Lower lobe of right lung (tissue), 2 donors: ENCODE data around the gene TEAD4. TPM values are rescaled to one million over a fixed set of nuclear protein-coding genes. Genes with fewer than 3 reads are reported as not detected.

Source experiments
- ATAC-seq, 2 donors: fragments of 200-7000 bp; cut with Tn5 transposase; one replicate each; pipeline ENCODE4 v1.9.1; 2020 to 2022; ENCODE audit warnings: mild to moderate bottlenecking in 2 of 2, moderate library complexity in 2 of 2
- DNase-seq: peaks from one replicate; pipeline ENCODE4 v3.0.0-alpha.2; 2020
- H3K27ac ChIP-seq: fragments of 200-600 bp; one replicate; pipeline ENCODE4 v1.8.0; 2022
- H3K27me3 ChIP-seq: fragments of 200-600 bp; one replicate; pipeline ENCODE4 v1.8.0; 2022; ENCODE audit warnings: low read depth
- H3K36me3 ChIP-seq: fragments of 200-600 bp; one replicate; pipeline ENCODE4 v1.8.0; 2022; ENCODE audit warnings: mild to moderate bottlenecking
- H3K4me1 ChIP-seq: fragments of 200-600 bp; one replicate; pipeline ENCODE4 v1.8.0; 2022
- H3K4me3 ChIP-seq: fragments of 200-600 bp; one replicate; pipeline ENCODE4 v1.8.0; 2022; ENCODE audit warnings: mild to moderate bottlenecking
- H3K9me3 ChIP-seq: fragments of 200-600 bp; one replicate; pipeline ENCODE4 v1.8.0; 2022
- CTCF ChIP-seq: fragments of 200-600 bp; IDR thresholded peaks from one replicate; pipeline ENCODE4 v1.8.0; 2022; ENCODE audit warnings: antibody characterized with exemption, mild to moderate bottlenecking
- intact Hi-C: fragments of 100-400 bp; cut with DNase I; formaldehyde crosslinking; loops from one replicate; pipeline ENCODE4 v1.11.0; 2022
- total RNA-seq: library from RNA; stranded (reverse); fragmentation: NEBNext Ultra II Directional; extraction: Animal tissue kit (Norgen Biotek cat#: 25700); gene quantifications from one replicate; pipeline ENCODE4 v1.2.1, GENCODE V29; 2021
- donor health status: DM: no; HTN: yes; CAD: no; lungs with severe emphysema.

TEAD4 gene
- total RNA-seq, 1 donor from 2014 or later, result 27.3 TPM

- peaks cover 11% of the 10 kb centered on the region for H3K36me3 ChIP-seq
- intact Hi-C loops, result no loop called here
- ATAC-seq, result no peak
- H3K27me3 ChIP-seq, result peaks cover 3% of the 10 kb centered on the region
- no peak overlapping the region for H3K4me3 ChIP-seq
- H3K27ac ChIP-seq, result no peak overlapping the region
- DNase-seq, result no peak
- no peaks in the 10 kb centered on the region for H3K9me3 ChIP-seq
- peaks cover 6% of the 10 kb centered on the region for H3K4me1 ChIP-seq
- TF ChIP-seq CTCF, result no peak
These were observed 85.0 kb downstream of the TEAD4 start for GRCh38 chr12:3044141-3044630.

DNA sequence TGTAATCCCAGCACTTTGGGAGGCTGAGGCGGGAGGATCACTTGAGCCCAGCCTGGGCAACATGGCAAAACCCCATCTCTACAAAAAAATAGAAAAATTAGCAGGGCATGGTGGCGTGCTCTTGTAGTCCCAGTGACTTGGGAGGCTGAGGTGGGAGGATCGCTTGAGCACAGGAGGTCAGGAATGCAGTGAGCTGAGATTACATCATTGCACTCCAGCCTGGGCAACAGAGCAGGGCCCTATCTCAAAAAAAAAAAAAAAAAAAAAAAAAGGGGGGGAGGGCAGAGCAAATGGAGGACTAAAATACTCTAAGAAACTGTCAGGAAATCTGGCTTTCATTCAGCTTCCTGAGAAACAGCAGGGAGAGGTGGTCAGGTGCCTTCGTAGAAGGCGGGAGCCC is 86.3 kb downstream of the TEAD4 start:
- DNase-seq (no peak), ATAC-seq (no peak)
- Histone ChIP-seq H3K27ac (no peak overlapping the region), H3K9me3 (no peaks in the 10 kb centered on the region), H3K36me3 (peaks cover 7% of the 10 kb centered on the region), H3K4me3 (no peak overlapping the region), H3K27me3 (peaks cover 3% of the 10 kb centered on the region), H3K4me1 (peaks cover 11% of the 10 kb centered on the region)
- intact Hi-C loops, result no loop called here
- TF ChIP-seq CTCF, result no peak

DNA sequence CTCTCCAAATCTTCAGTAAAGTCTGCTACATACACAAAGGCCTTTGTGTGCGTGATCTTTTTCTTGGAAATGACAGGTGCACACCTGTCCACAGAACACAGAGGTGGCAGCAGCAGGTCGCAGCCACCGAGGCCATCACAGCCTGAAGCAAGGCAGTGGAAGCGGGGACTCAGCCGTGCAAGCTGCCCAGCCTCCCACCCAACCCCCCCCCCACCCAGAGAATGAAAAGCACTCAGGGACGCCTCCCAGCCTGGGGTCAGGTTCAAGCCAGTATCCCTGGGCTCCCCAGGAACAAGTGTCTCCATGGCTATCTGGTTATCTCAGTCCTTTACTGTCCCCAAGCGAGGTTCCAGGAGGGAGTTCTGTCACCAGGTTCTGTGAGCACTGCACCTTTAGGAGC is 86.8 kb downstream of the TEAD4 start:
- no peak overlapping the region for H3K27ac ChIP-seq
- no peak for DNase-seq
- intact Hi-C loops, result no loop called here

DNA sequence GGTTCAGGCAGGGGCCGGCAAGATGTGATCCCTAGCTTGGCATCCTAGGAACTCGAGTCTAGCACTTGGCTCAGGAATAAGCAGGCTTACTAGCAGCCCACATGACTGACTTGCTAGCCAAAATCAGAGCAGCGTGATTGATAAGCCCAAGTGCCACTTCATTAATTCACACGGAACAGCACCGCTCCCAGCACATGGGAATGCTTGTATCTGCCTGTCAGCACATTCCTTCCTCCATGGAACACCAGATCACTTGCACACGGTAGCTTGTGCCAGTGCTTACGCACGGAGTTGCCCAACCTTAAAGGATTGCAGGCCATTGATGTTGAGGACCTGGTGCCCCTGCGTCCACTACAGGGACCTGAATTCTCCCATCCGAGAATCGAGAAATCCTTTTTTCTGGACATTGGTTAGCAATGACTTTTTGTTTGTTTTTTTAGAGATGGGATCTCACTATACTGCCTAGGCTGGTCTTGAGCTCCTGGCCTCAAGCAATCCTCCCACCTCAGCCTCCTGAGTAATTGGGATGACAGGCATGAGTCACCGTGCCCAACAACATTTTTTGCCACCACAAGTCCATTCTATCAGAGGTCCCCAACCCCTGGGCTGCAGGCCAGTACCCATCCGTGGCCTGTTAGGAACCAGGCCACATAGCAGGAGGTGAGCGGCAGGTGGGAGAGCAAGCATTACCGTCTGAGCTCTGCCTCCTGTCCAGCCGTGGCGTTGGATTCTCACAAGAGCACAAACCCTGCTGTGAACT is 87.4 kb downstream of the TEAD4 start:
- intact Hi-C loops, result no loop called here
- TF ChIP-seq CTCF, result no peak
- Histone ChIP-seq H3K4me3 (no peak overlapping the region), H3K36me3 (no peaks in the 10 kb centered on the region), H3K27ac (no peak overlapping the region), H3K4me1 (peaks cover 11% of the 10 kb centered on the region), H3K27me3 (peaks cover 3% of the 10 kb centered on the region), H3K9me3 (no peaks in the 10 kb centered on the region)
- ATAC-seq, result peak; percentile 87
- DNase-seq, result peak; percentile 70

More for the DNA sequence above, 86.8 kb downstream of the TEAD4 start:
- Histone ChIP-seq H3K4me1 (peaks cover 11% of the 10 kb centered on the region), H3K27me3 (peaks cover 3% of the 10 kb centered on the region), H3K9me3 (no peaks in the 10 kb centered on the region), H3K4me3 (no peak overlapping the region), H3K36me3 (peaks cover 2% of the 10 kb centered on the region)
- TF ChIP-seq CTCF, result no peak
- no peak for ATAC-seq

DNA sequence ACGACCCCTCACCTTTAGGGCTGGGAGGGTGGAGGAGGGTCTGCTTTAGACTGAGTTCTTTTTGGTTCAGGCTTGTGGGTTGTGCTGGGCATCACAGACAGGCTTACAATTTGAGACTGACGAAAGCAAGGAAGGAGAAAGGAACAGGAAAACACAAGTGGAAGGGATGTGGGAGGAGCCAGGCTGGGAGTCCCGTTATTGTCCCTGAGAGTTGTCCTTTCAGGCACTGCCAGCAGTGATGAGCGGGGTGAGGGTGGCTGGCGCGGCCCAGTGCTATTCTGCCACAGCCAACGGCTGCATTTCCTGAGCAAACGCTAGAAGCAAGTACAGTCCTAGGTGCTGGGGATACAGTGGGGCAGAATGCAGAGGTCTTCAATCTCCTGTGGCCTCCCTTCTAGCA is 88.8 kb downstream of the TEAD4 start:
- Histone ChIP-seq H3K27me3 (no peaks in the 10 kb centered on the region), H3K4me3 (no peak overlapping the region), H3K4me1 (peaks cover 11% of the 10 kb centered on the region), H3K27ac (no peak overlapping the region), H3K36me3 (no peaks in the 10 kb centered on the region), H3K9me3 (no peaks in the 10 kb centered on the region)
- no peak for DNase-seq
- no peak for ATAC-seq
- intact Hi-C loops, result no loop called here
- TF ChIP-seq CTCF, result no peak
